Left lung (tissue), 10 donors: Measurements from ENCODE around the gene CEP162. TPM values are rescaled to one million over a fixed set of nuclear protein-coding genes. Genes with fewer than 3 reads are reported as not detected.

Experiments used
- ATAC-seq: fragments of 200-7000 bp; cut with Tn5 transposase; one replicate; pipeline ENCODE4 v1.9.1; 2020; ENCODE audit warnings: moderate library complexity
- DNase-seq, 4 donors: peaks; one replicate each; pipeline ENCODE4 v3.0.0-alpha.2; 2013 to 2020
- H3K27ac ChIP-seq, 2 donors: fragments of 200-600 bp; sonication (generic) in 1 of 2; one replicate each; pipeline versions ENCODE4 v1.5.0 to v1.8.0; 2020 to 2021
- H3K27me3 ChIP-seq, 2 donors: fragments of 200-600 bp; sonication (generic) in 1 of 2; one replicate each; pipeline versions ENCODE4 v1.5.0 to v1.8.0; 2020 to 2021
- H3K36me3 ChIP-seq, 2 donors: fragments of 200-600 bp; sonication (generic) in 1 of 2; one replicate each; pipeline versions ENCODE4 v1.5.0 to v1.8.0; 2020 to 2021
- H3K4me1 ChIP-seq, 2 donors: fragments of 200-600 bp; one replicate each; pipeline ENCODE4 v1.8.0; 2021
- H3K4me3 ChIP-seq, 2 donors: fragments of 200-600 bp; sonication (generic) in 1 of 2; one replicate each; pipeline versions ENCODE4 v1.5.0 to v1.8.0; 2020 to 2021; ENCODE audit warnings: mild to moderate bottlenecking in 1 of 2
- H3K9me3 ChIP-seq, 2 donors: fragments of 200-600 bp; sonication (generic) in 1 of 2; one replicate each; pipeline versions ENCODE4 v1.5.0 to v1.8.0; 2020 to 2021
- CTCF ChIP-seq, 2 donors: fragments of 200-600 bp; sonication (generic) in 1 of 2; IDR thresholded peaks; one replicate each; pipeline versions ENCODE4 v1.5.0 to v1.8.0; 2021; ENCODE audit warnings: antibody characterized with exemption in 2 of 2
- intact Hi-C, 2 donors: fragments of 100-400 bp; cut with DNase I; formaldehyde crosslinking; loops; one replicate each; pipeline versions ENCODE4 v1.11.2 to v1.14.2; 2022
- polyA plus RNA-seq, 6 donors: library from polyadenylated mRNA; unstranded; fragments of 120-200 nt; gene quantifications; one replicate each; pipeline ENCODE4 v1.2.1, GENCODE V29; 2013; ENCODE audit not compliant: insufficient read length in 6 of 6
- total RNA-seq, 2 donors: library from RNA; stranded (reverse); fragmentation: NEBNext Ultra II Directional; extraction: Animal tissue kit (Norgen Biotek cat#: 25700); gene quantifications; one replicate each; pipeline ENCODE4 v1.2.1, GENCODE V29; 2021
- donor health status: DM: no; HTN: yes; CAD: no.
- donor health status: DM: no; HTN: no; CAD: no.

The CEP162 gene
- total and polyA plus RNA-seq, 8 donors, result 9.7 to 26.4 (median 19.3) TPM

- H3K9me3 ChIP-seq, result peaks cover 0 to 4% of the 10 kb centered on the region in 2 donors
- no peaks in the 10 kb centered on the region for H3K27me3 ChIP-seq
- intact Hi-C loops, result no loop called here
- TF ChIP-seq CTCF (IDR thresholded peaks at IDR 0.05), result no peak
- H3K27ac ChIP-seq, result no peak overlapping the region
- DNase-seq (no peak), ATAC-seq (no peak)
- H3K4me3 ChIP-seq, result no peak overlapping the region
- H3K36me3 ChIP-seq, result no peaks in the 10 kb centered on the region
- no peaks in the 10 kb centered on the region for H3K4me1 ChIP-seq
Observed at GRCh38 chr6:84103029-84103428, 124.4 kb downstream of the CEP162 start.

GRCh38 chr6:84095156-84095555, 132.3 kb downstream of the CEP162 start:
- Histone ChIP-seq H3K9me3 (peaks cover 0 to 7% of the 10 kb centered on the region in 2 donors), H3K4me3 (no peak overlapping the region), H3K27me3 (no peaks in the 10 kb centered on the region), H3K36me3 (no peaks in the 10 kb centered on the region), H3K27ac (no peak overlapping the region), H3K4me1 (no peaks in the 10 kb centered on the region)
- DNase-seq, result no peak
- TF ChIP-seq CTCF (IDR thresholded peaks at IDR 0.05), result no peak
- no peak for ATAC-seq
- intact Hi-C loops, result no loop called here

- DNase-seq (no peak), ATAC-seq (no peak)
- no peaks in the 10 kb centered on the region for H3K27me3 ChIP-seq
- H3K4me3 ChIP-seq, result no peak overlapping the region
- no peak overlapping the region for H3K27ac ChIP-seq
- intact Hi-C loops, result no loop called here
- H3K4me1 ChIP-seq, result no peaks in the 10 kb centered on the region
- peaks cover 0 to 7% of the 10 kb centered on the region in 2 donors for H3K9me3 ChIP-seq
- TF ChIP-seq CTCF (IDR thresholded peaks at IDR 0.05), result no peak
- no peaks in the 10 kb centered on the region for H3K36me3 ChIP-seq
Observed at GRCh38 chr6:84093441-84094435, 133.7 kb downstream of the CEP162 start.

GRCh38 chr6:84089552-84089951, 137.9 kb downstream of the CEP162 start:
- ATAC-seq, result no peak
- H3K27ac ChIP-seq, result no peak overlapping the region
- DNase-seq, result no peak
- H3K9me3 ChIP-seq, result peaks cover 0 to 7% of the 10 kb centered on the region in 2 donors
- TF ChIP-seq CTCF (IDR thresholded peaks at IDR 0.05), result no peak
- no peaks in the 10 kb centered on the region for H3K27me3 ChIP-seq
- no peak overlapping the region for H3K4me3 ChIP-seq
- H3K36me3 ChIP-seq, result no peaks in the 10 kb centered on the region
- H3K4me1 ChIP-seq, result no peaks in the 10 kb centered on the region
- intact Hi-C loops, result no loop called here

- intact Hi-C loops, result no loop called here
- no peaks in the 10 kb centered on the region for H3K27me3 ChIP-seq
- H3K27ac ChIP-seq, result no peak overlapping the region
- no peaks in the 10 kb centered on the region for H3K4me1 ChIP-seq
- no peak for DNase-seq
- H3K4me3 ChIP-seq, result no peak overlapping the region
- H3K36me3 ChIP-seq, result no peaks in the 10 kb centered on the region
- no peak for TF ChIP-seq CTCF (IDR thresholded peaks at IDR 0.05)
- no peak for ATAC-seq
- peaks cover 0 to 5% of the 10 kb centered on the region in 2 donors for H3K9me3 ChIP-seq
Observed at GRCh38 chr6:84089081-84089480, 138.4 kb downstream of the CEP162 start.
